Ovary (tissue), 9 donors: Measurements from ENCODE around the gene EFCC1. TPM values are rescaled to one million over a fixed set of nuclear protein-coding genes. Genes with fewer than 3 reads are reported as not detected.

Experiments
- DNase-seq, 5 donors: peaks; one replicate each; pipeline ENCODE4 v3.0.0-alpha.2; 2019 to 2020
- H3K27ac ChIP-seq, 2 donors: fragments of 200-600 bp; one replicate each; pipeline versions ENCODE4 v1.5.1 to v1.8.0; 2019 to 2022
- H3K27me3 ChIP-seq: fragments of 200-600 bp; one replicate; pipeline ENCODE4 v1.8.0; 2022
- H3K36me3 ChIP-seq: fragments of 200-600 bp; sonication (generic); one replicate; pipeline ENCODE4 v1.5.1; 2019
- H3K4me1 ChIP-seq: one replicate; pipeline ENCODE4 v1.8.1; 2013; ENCODE audit warnings: mild to moderate bottlenecking, moderate library complexity; ENCODE audit not compliant: insufficient read depth
- H3K4me3 ChIP-seq: fragments of 200-600 bp; sonication (generic); one replicate; pipeline ENCODE4 v1.5.1; 2017
- H3K9me3 ChIP-seq, 2 donors: fragments of 200-600 bp in 1 of 2; sonication (generic) in 1 of 2; one replicate each; pipeline versions ENCODE4 v1.5.1 to v1.8.1; 2013 to 2019; ENCODE audit warnings: mild to moderate bottlenecking in 1 of 2, moderate library complexity in 1 of 2
- EP300 ChIP-seq: sonication (generic); formaldehyde crosslinking; IDR thresholded peaks from one replicate; pipeline ENCODE4 v1.6.1; 2017; ENCODE audit warnings: antibody characterized with exemption
- POLR2A ChIP-seq: fragments of 450-650 bp; IDR thresholded peaks from one replicate; pipeline ENCODE4 v1.6.1; 2017; ENCODE audit warnings: antibody characterized with exemption, mild to moderate bottlenecking, moderate library complexity
- WGBS, 3 donors: extraction: QIAGEN DNeasy Blood & Tissue Kit in 1 of 3; methylation state at CpG; one replicate each; pipeline versions ENCODE4 v1.1.5 to v1.1.7; 2013 to 2017; 5-methylcytosine and 5-hydroxymethylcytosine counted together
- intact Hi-C, 4 donors: fragments of 100-400 bp; cut with DNase I; formaldehyde crosslinking; loops; one replicate each; pipeline versions ENCODE4 v1.11.0 to v1.15.1; 2022 to 2023
- polyA plus RNA-seq, 2 donors: library from polyadenylated mRNA; stranded (reverse); fragments of 200-250 nt in 1 of 2; fragments of 350-450 nt in 1 of 2; fragmentation: Illumina TruSeq in 1 of 2; extraction: RNeasy Lipid Tissue Mini Kit (QIAGEN cat#74804) in 1 of 2; gene quantifications; one replicate each; pipeline ENCODE4 v1.2.3, GENCODE V29; 2013 to 2014
- total RNA-seq, 7 donors: library from RNA; depleted of rRNA in 2 of 7; stranded (reverse); fragments of >200 nt in 2 of 7; fragmentation: NEBNext Ultra II Directional in 3 of 7; extraction: Animal tissue kit (Norgen Biotek cat#: 25700) in 3 of 7; gene quantifications; one replicate each; pipeline versions ENCODE4 v1.1.0 to v1.2.4, GENCODE V29; 2016 to 2023
- TF ChIP-seq, protein P1 (sequence below), 3 donors: fragments of 450-650 bp in 2 of 3; fragments of 200-600 bp in 1 of 3; IDR thresholded peaks; one replicate each; pipeline versions ENCODE4 v1.5.1 to v1.8.0; 2016 to 2022; ENCODE audit warnings: antibody characterized with exemption in 3 of 3, mild to moderate bottlenecking in 1 of 3
- donor health status: DM: no; HTN: no; CAD: no; lungs with moderate emphysema.
- donor health status: DM: no; HTN: no; CAD: no.
- donor health status: Bipolar disorder and iron deficiency.
- donor health status: DM: yes; HTN: yes; CAD: no.
- donor health status: DM: no; HTN: no; CAD: no.
- donor health status: DM: yes; HTN: yes; CAD: no.

EFCC1 gene
- total and polyA plus RNA-seq, 9 donors: 3.7 to 15.5 (median 7.8) TPM

DNA sequence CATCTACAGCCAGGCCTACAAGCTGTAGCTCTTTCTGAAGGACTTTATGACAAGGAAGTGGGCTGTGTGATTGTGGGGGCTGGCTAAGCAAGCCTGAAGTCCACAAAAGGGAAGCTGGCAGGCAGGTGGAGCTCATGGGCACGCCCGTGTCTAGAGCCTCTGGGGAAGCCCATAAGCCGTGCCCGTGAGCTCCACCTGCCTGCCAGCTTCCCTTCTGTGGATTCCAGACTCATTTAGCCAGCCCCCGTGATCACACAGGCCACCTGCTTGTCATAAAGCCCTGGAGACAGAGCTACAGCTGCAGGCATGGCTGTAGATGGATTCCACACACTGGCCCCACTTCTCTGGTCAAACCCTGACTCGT is 15.2 kb downstream of the EFCC1 start:
- no peak for DNase-seq
- Histone ChIP-seq H3K4me1 (peaks cover 12% of the 10 kb centered on the region), H3K27me3 (no peaks in the 10 kb centered on the region), H3K27ac (no peak overlapping the region), H3K4me3 (no peak overlapping the region), H3K9me3 (no peaks in the 10 kb centered on the region), H3K36me3 (no peaks in the 10 kb centered on the region)
- intact Hi-C loops: no loop called here
- TF ChIP-seq POLR2A (no peak), EP300 (no peak)
- TF ChIP-seq, protein P1, sequence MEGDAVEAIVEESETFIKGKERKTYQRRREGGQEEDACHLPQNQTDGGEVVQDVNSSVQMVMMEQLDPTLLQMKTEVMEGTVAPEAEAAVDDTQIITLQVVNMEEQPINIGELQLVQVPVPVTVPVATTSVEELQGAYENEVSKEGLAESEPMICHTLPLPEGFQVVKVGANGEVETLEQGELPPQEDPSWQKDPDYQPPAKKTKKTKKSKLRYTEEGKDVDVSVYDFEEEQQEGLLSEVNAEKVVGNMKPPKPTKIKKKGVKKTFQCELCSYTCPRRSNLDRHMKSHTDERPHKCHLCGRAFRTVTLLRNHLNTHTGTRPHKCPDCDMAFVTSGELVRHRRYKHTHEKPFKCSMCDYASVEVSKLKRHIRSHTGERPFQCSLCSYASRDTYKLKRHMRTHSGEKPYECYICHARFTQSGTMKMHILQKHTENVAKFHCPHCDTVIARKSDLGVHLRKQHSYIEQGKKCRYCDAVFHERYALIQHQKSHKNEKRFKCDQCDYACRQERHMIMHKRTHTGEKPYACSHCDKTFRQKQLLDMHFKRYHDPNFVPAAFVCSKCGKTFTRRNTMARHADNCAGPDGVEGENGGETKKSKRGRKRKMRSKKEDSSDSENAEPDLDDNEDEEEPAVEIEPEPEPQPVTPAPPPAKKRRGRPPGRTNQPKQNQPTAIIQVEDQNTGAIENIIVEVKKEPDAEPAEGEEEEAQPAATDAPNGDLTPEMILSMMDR (IDR thresholded peaks at IDR 0.05): no peak
- WGBS, 3 donors: 64 to 78% (median 67%) methylated on average over 6 of the region's 6 CpGs

DNA sequence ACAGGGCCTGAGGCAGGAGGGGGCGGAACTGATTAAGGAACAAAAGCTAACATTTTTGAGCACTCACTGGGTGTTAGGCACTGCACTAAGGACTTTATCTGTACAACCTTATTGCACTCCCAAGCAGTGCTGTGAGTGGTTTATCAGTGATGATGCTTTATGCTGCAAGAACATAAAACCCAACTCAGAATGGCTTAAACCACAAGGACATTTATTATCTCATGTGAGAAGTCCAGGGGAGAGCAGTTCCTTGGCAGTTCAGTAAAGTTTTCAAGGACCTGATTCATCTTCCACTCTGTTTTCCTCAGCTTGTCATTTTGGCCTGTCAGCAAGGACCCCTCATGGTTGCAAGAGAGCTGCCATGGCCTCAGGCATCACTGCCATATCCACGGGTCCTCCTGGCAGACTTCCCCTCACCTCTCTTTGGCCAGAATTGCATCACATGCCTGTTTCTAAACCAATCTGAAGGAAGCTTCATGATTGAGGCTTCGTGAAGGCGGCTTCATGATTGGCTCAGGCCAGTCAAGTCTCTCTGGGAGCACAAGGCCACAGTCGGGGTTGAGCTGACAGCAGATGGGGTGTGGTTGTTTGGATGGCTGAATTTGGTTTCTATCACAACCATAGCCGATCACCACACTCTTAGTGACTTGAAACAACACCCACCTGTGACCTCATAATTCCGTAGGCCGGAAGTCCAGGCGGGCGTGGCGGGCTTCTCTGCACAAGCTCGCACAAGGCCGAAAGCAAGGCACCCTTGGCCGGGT is 15.8 kb downstream of the EFCC1 start:
- DNase-seq: peak in 3 of 5 donors; percentile 42 to 61 (median 57)
- TF ChIP-seq EP300 (no peak), POLR2A (no peak)
- TF ChIP-seq, protein P1 (IDR thresholded peaks at IDR 0.05): no peak
- H3K4me1 ChIP-seq: peaks cover 13% of the 10 kb centered on the region
- no peaks in the 10 kb centered on the region for H3K36me3 ChIP-seq
- H3K9me3 ChIP-seq: no peaks in the 10 kb centered on the region
- intact Hi-C loops: no loop called here
- no peaks in the 10 kb centered on the region for H3K27me3 ChIP-seq
- WGBS, 3 donors: 52 to 60% (median 58%) methylated on average over 14 of the region's 14 CpGs
- H3K4me3 ChIP-seq: no peak overlapping the region
- H3K27ac ChIP-seq: peak overlapping the region in 1 of 2 donors; percentile 27

DNA sequence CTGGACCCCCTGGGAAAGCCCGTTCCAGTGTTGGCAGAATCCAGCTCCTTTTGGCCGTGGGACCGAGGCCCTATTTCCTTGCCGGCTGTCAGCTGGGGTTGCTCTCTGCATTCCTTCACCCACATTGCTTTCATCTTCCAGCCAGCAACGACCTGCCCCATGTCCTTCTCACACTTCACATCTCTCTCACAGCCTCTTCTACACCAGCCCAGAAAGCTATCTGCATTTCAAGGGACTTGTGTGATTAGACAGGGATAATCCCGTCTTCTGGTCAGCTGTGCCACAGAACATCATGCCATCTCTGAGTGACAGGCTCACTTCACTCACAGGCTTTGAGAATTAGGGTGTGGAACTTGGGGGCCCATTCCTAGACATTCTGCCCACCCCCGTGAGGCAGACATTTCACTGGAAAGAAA is 16.4 kb downstream of the EFCC1 start:
- no peaks in the 10 kb centered on the region for H3K27me3 ChIP-seq
- H3K4me3 ChIP-seq: no peak overlapping the region
- TF ChIP-seq EP300: no peak
- TF ChIP-seq POLR2A: no peak
- TF ChIP-seq, protein P1 (IDR thresholded peaks at IDR 0.05): no peak
- H3K9me3 ChIP-seq: no peaks in the 10 kb centered on the region
- H3K27ac ChIP-seq: peak overlapping the region in 1 of 2 donors; percentile 27
- no peak for DNase-seq
- 14 to 33% (median 25%) methylated on average over 7 of the region's 7 CpGs for WGBS, 3 donors
- intact Hi-C loops: no loop called here
- no peaks in the 10 kb centered on the region for H3K36me3 ChIP-seq
- peaks cover 18% of the 10 kb centered on the region for H3K4me1 ChIP-seq

DNA sequence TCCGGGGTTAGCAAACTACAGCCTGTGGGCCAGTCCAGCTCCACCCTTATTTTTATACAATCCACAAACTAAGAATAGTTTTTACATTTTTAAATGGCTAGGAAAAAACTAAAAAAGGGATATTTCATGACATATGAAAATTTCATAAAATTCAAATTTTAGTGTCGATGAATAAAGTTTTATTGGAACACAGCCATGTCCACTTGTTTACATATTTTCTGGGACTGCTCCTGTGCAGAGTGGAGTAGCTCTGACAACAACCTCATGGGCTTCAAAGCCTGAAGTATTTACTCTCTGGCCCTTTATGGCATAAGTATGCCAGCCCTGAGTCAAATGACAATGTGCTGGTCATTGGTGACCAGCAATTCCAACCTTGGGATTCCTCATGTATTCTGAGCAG is 17.2 kb downstream of the EFCC1 start:
- no peaks in the 10 kb centered on the region for H3K9me3 ChIP-seq
- intact Hi-C loops: no loop called here
- H3K36me3 ChIP-seq: no peaks in the 10 kb centered on the region
- peaks cover 21% of the 10 kb centered on the region for H3K4me1 ChIP-seq
- no peak overlapping the region for H3K4me3 ChIP-seq
- no peaks in the 10 kb centered on the region for H3K27me3 ChIP-seq
- WGBS, 3 donors: 30 to 56% (median 45%) methylated on average over 2 of the region's 2 CpGs
- H3K27ac ChIP-seq: no peak overlapping the region
- peak in 1 of 5 donors; percentile 0 for DNase-seq
- TF ChIP-seq EP300 (no peak), POLR2A (no peak)
- TF ChIP-seq, protein P1 (IDR thresholded peaks at IDR 0.05): no peak
